Left hindlimb (tissue), 1 donor: ENCODE measurements around the gene DYNLRB1.

ENCODE experiments used
- DNase-seq: peaks from one replicate; pipeline ENCODE4 v3.0.0-alpha.2; 2018

The DYNLRB1 gene

DNA sequence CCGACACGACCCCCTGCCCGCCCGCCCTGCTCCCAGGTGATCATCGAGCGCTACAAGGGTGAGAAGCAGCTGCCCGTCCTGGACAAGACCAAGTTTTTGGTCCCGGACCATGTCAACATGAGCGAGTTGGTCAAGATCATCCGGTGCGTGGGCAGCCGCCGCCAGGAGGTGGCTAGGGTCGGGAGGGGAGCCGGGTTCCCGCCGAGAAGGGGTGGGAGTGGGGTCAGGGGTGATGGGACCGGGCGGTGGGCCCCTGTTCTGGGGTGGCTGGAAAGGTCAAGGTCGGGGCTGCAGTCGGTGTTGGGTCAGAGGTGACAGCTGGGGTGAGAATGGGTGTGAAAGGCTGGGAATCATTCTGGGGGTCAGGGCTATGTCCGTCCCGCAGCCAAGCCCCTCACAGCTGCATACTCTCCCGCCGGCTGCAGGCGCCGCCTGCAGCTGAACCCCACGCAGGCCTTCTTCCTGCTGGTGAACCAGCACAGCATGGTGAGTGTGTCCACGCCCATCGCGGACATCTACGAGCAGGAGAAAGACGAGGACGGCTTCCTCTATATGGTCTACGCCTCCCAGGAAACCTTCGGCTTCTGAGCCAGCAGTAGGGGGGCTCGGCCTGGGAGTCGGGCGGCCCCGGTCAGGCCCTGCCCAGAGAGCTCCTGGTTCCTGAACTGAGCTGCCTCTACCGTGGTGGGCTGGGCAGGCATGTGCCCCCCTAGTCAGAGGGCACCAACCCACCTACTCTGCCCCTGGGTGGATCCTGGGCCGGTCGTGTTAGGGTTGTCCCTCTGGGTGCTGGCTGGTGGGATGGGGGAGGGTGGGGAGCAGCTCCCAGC is 43.3 kb downstream of the DYNLRB1 start:
- no peak for DNase-seq

DNA sequence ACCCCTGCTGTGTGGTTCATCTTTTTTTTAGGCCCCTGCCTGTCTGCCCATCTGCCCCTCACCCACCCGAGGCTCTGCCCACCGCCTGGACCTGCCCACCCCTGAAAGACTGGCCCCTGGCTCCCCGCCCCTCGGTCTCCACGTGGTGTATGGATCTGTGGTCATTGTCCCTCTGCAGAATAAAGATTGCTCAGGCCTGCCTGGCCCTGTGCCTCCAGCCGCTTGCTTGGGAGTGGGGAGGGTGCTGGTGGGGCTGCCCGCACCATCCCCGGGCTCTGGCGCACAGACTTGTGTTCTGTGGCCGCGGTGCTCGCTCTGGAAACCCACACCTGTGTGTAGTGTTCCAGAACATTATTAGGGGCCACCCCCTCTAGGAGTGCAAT is 43.9 kb downstream of the DYNLRB1 start:
- DNase-seq, result no peak

DNA sequence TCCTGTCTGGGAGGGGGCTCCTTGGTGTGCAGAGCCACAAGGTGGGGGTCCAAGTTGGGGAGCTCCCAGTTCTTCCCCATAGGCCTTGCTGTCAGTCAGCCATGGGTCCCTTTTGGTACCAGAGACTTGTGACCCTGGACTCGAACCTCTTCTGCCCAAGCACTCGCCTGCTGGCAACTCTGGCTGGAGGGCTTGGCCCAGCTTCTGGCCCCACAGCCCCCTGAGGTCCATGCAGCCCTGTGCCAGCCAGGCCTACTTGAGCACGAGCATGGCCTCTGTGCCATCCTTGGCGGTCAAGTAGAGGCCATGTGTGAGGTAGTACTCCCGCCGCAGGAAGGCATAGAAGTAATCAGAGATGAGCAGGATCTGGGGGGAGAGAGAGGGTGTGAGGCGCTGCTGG is 44.4 kb downstream of the DYNLRB1 start:
- no peak for DNase-seq

DNA sequence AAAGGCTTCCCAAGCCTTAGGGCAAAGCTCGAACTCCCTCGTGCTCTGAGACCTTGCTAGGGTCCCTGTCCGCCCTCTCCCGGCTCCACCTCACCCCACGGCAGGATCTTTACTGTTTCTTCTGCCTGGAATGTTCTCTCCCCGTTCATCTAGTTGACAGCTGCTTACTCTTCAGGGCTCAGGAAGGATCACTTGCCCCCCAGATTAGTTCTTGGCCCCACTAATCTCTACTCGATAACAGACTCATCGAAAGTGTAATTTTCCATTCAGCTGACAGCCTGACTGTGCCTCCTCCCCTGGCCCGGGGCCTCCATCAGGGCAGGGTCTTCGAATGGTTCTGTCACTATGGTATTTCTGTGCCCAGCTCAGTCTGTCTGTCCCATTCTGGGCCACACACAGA is 45.4 kb downstream of the DYNLRB1 start:
- no peak for DNase-seq

DNA sequence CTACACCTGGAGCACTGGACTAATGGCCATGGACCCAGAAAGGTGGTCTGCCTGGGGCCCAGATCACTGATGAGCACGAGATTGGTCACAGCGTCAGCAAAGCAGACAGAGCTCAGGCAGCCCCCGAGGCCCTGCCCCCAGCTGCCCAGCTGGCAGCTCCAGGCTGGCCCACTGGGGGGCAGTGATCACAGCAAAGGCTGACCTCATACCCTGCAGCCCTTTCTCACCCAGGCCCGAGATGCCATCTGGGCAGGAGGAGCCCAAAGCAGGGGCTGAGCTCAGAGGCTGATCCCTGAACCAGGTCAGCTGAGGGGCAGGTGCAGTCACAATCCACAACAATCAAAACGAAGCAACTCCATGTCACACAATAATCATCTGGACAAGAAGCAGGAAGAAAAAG is 46.4 kb downstream of the DYNLRB1 start:
- DNase-seq, result no peak

DNA sequence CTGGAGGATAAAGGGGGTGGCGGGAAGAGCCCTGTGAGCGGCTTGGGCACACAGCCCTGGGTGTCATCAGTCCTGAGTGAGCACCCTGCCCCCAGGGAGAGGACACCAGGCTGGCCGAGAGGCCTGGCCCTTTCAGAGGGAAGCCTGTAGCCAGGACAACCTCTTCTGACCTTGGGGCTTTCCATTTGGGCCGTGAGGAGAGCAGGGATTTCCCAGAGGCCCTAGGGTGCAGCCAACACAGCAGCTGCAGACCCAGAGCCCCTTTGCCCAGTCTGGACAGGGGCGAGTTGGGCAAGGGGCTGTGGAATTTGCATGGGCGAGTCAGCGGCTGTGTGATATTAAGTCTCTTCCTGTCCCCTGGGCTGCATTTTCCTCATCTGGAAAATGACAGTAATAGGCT is 48.6 kb downstream of the DYNLRB1 start:
- DNase-seq, result no peak

DNA sequence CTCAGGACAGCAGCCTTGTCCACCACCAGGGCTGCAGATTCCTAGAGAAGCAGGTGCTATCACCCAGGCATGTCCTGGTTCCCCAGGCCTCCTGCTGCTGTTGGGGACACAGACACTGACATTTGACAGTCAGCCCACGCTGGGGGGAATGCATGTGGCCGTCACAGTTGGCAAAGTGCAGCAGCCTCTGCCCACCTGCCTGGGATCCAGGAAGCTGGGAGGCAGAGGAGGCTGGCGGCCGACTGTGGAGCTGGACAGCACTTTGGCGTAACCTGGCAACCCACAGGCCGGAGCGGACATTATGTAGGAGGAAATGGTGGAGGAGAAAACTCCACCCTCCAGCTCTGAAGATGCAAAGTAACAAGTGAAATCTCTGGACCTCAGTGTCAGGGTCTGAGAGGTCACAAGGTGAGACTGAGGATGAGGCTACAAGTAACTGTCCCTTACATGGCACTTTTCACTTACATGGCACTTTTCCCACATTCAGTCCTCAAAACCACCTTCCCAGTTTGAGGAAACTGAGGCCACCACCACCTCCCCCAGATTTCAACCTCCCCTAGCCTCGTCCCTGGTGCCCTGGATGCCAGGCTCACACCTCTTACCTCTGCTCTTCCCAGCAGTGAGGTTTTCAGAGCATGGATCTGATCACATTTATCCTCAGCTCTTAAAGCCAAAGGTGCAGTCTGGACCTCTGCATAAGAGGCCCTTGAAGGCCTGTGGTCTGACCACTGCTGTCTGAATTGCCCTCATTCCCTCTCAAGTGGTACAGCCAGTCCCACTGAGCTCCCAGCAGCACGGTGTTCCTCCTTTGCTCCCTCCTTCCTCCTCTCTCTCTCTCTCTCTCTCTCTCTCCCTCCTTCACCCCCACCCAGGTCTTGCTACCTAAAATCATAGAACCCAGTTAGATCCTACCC is 51.0 kb downstream of the DYNLRB1 start:
- DNase-seq, result no peak

DNA sequence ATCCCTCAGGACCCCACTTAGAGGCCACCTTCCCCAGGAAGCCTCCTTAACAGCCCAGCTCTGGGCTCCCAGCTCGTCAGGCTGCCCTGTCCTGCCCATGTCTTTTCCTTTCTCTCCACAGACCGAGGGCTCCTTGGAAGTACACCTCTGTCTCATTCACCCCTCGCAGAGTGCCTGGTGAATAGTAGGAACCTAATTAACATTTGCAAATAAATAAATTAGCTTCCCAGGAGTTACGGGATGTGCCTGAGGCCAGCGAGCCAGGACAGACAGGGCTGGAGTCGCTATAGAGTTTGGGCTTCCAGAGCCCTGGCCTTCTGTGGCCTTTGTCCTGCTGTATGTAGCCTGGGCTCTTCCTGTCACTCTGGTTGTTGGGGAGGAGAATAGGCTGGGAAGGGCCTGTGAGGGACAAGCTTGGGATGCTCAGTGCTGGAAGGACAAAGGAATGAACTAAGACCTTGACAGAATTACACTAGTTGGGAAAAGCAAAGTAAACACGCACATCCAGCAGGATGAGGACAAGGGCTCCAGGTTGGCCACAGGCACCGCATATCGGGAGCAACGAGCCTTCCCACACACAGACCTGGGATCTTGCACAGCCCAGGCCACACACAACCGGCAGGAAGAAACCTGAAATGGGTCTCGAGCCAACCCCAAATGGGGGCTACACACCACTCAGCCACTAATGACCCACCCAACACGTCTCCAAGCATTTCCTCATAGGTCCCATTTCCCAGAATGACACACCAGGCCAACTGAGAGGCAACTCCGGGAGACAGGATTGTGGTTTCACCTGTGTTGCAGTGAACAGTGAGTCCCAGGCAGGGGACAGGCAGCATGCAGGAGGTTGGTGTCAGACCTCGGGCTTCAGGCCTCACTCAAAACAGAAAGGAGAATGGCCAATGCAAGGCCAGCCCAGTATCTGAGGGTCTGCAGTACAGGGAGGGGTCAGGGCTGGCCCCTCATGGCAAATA is 52.0 kb downstream of the DYNLRB1 start:
- DNase-seq, result no peak

DNA sequence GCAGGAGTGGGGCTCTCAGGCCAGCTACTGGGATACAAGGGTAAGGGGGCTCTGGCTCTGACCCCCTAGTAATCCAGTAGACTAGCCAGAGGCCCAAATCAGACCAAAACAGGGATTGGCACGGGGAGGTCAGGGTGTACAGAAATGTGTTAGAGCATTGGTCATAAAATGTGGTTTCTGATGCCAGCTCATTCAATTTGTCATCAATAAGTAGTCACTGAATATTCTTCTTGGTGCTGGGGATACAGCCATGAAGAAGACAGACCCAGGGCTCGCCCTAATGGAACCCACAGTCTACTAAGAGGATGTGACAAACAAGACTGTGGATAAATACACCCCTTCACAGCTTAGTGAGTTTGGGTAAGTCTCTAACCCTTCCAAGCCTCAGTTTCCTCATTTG is 53.4 kb downstream of the DYNLRB1 start:
- DNase-seq, result no peak

DNA sequence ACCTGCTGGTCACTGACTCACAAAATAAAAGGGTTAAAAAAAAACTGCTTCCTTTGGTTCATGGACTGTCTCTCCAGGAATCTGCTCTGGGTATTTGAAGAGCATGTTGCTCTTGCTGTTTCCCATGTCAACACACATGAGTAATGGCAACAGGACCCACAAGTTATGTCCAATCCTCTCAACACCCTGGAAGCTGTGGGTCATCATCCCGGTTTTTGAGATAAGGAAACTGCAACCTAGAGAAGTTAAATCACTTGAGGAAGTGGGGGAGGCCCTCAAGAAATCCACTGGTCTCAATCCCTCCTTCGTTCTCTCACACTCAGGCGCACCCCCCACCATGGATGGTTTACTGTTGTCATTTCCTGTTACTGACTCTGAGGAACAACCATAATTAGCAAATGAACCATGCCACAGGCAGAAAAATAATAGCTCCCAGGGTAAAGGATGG is 54.7 kb downstream of the DYNLRB1 start:
- DNase-seq, result no peak

DNA sequence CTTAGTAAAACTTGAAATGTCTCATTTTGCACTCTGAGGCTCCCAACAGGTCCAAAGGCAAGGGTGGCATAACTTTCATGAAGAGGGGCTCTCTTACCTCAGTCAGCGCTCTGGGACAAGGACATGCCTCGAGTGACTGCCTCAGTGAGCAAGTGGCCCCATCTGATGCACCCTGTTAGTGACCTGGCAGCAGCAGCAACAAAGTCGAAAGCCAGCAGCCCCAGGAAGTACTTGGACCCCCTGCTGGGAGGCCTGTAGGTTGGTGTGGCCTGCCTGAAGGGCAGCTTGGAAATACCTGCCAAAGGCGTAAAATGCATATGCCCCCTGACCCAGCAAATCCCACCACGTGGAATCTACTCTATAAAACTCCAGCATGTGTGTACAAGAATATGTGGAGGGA is 55.5 kb downstream of the DYNLRB1 start:
- DNase-seq, result no peak

DNA sequence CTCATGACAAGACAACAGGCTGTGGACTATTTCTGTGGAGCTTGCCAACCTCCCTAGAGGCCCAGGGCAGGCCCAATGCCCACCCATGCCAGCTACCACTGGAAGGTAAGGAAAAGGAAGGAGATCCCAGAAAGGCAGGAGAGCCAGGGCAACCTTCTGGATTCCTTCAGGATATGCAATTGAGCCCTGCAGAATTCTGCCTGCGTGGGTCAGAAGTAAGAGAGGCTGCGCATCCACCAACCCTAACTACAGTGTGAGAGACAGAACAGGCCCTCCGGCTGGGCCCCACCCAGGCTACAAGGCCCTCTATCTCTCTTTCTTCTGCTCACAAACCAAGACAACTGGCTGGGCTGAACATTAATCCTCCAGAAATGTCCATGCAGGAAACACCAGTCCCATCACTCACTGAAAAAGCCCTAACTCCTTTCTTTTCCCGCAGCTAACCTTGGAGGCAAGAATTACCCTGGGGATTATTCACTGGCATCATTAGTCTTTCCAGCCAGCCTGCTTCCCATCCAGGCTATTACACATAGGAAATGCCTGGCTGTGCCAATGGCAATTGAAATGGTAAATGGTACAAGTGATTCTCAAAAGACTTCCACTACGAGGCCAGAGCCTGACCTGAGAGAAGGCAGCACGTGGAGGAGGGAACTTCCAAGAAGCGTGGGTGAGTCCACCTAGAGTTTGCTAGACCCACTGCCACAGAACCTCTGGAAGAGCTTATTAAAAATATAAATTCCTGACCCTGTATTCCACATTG is 57.5 kb downstream of the DYNLRB1 start:
- no peak for DNase-seq

DNA sequence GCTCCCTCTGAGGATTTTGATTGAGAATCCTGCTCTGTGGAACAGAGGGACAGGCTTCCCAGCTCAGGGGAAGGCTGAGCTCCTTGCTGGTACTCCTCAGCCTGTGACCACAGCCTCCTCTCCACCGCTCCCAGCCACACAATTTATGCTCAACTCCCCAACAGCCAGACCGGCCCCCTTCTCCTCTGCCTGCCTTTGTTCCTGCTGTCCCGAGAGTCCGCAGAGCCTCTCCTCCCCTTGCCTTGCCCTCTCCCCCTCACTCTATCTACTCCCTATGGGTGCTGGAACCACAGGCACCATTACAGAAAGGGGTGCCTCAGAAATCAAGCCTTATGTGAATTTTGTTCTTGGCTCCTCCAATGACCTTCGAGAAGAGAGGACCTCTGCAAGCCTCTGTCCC is 58.2 kb downstream of the DYNLRB1 start:
- no peak for DNase-seq

DNA sequence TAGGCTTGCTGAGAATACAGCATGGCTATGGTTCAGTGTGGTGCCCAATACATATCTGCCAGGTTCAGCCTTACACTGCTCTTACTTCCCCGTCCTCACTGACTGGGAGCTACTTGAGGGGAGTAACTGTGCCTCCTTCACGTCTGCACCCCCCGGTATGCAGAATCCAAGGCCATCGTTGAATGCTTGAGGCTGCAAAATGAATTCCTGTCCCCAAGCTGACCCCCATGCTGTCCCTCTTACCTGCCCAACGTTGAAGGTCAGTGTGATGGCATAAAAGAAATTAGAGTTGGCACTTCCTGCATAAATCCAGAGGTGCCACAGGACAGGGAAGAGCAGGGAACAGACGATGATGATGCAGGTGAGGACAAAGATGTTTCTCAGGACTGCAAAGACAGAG is 58.6 kb downstream of the DYNLRB1 start:
- DNase-seq, result no peak

DNA sequence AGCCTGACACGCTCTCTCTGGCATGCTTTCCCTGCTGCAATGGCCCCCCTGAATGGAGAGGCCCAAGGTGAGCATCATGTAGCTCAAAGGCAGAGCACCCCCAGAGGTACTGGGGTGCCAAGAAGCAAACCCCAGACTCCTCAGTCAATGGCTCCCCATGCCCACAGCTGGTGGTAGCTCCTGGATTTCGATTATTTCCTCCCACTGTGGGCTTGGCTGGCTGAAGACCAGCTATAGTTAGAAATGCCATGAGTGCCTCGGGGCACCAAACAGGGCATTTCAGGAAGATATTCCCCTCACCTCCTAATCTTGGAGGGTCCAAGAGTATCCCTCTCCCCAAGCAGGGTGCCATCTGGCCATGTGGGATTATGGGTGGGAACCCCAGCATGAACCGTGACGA is 59.0 kb downstream of the DYNLRB1 start:
- DNase-seq, result no peak

DNA sequence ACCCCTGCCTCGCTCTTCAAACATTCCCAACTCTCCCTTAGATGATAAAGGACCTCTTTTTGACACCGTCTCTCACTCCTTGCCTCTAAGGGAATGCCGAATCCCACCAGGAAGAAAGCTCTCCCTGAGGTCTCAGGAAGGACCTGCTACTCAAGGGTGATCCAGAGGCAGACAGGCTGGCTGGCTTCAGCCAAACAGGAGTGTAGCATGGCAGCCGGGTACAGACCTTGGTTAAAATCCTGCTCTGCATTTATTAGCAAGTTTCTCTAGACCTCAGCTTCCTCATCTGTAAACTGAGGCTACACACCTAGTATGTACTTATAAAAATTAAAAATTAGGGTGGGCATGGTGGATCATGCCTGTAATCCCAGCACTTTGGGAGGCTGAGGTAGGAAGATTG is 59.5 kb downstream of the DYNLRB1 start:
- DNase-seq, result no peak

DNA sequence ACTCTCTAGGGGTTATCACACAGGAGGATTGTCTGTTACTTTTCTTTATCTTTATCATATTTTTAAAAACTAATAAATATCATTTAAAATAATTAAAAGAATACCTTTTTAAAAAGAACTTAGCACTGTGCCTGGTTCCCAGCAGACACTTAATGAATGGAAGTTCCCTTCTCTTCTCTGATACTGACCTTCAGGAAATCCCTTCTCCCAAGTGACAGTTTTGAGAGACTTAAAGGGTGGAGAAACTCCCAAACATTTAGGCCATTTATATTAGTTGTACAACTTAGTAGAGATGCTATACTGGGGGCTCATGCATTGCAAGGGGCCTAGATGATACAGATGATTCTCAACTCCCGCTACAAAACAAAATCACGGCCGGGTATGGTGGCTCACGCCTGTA is 60.8 kb downstream of the DYNLRB1 start:
- DNase-seq, result no peak

DNA sequence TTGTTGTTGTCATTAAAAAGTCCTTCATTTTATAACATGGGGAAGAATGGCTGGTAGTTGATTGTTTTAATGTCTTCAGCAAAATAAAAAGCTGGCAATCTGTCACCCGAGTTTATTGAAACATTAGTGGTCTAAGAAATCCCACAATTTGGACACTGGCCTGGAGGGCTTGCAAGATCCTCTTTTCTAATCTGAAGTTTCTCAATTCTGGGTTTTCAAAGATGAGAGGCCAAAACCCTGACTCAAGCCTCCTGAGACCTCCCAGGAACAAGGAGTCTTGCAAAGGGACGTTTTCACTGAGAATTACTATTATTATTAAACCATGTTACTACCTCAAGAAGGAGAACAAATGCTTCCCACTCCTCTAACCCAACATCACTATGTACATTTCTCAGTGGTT is 61.8 kb downstream of the DYNLRB1 start:
- DNase-seq, result no peak

DNA sequence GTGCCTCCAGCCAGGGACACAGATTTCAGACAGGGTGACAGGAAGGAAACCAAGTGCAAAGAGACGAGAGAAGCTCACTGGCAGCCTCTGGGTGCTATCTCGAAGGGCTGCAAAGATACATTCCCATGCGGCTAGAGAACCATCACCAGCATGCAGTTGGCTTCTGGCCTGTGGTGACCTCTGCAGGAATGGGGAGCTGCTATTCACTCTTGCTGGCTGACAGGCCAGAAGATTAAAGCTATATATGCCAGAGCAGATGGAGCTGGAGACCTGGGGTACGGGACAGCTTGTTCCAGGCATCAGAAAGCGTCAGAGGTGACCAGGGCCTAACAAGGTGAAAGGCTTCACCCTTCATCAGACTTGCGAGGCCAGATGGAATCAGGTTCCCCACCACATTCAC is 62.3 kb downstream of the DYNLRB1 start:
- no peak for DNase-seq

DNA sequence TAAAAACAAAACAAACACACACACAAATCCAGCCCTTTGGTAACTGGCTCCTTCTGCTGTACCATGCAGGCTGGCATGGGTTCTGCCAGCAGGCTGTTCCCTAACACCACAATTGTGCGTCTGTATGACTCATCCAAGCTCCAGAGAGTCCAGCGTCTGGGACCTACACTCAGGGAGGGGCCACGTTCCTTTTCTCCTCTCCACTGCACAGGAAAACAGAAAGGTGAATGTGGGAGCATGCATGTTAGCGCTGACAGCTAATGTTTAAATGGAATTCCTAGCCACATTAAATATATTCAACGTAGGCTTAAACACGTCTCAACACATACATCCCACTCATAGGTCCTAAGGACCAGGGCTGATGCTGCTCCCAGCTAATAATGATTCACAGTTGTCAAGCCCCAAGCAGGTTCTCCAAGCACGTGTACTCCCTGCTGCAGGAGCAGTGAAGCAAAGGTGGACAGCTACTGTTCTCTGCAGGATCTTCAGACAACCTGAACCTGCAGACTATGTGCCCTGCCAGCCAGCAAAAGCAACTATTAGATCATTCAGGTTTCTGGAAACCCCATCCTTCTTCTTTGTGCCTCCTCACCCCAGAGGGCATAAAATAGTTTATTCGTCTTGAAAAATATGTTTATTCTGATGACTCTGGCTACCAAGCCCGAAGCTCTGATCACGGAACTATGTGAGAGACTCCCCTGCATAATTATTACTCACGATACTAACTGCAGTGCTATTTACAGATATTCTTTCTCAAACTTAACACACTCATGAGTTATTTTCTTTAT is 63.2 kb downstream of the DYNLRB1 start:
- no peak for DNase-seq
